SH-SY5Y (cell line): Measurements from ENCODE around the gene SLC7A8.

Experiments used
- GATA2 ChIP-seq: IDR thresholded peaks from 2 replicates; pipeline ENCODE4 v1.6.1; 2011; ENCODE audit warnings: mild to moderate bottlenecking, low read depth, low read length
- GATA3 ChIP-seq: IDR thresholded peaks from 2 replicates; pipeline ENCODE4 v1.6.1; 2011; ENCODE audit warnings: low read depth, mild to moderate bottlenecking, low read length, moderate library complexity

The SLC7A8 gene

GRCh38 chr14:23132970-23133369, 50.5 kb downstream of the SLC7A8 start:
- TF ChIP-seq GATA2: no peak
- no peak for TF ChIP-seq GATA3

GRCh38 chr14:23131482-23131881, 52.0 kb downstream of the SLC7A8 start:
- TF ChIP-seq GATA2: no peak
- TF ChIP-seq GATA3: no peak

- no peak for TF ChIP-seq GATA3
- TF ChIP-seq GATA2: no peak
Observed at GRCh38 chr14:23130871-23131270, 52.6 kb downstream of the SLC7A8 start.

- TF ChIP-seq GATA2 (no peak), GATA3 (no peak)
Observed at GRCh38 chr14:23129759-23130316, 53.6 kb downstream of the SLC7A8 start.

- TF ChIP-seq GATA3 (no peak), GATA2 (no peak)
Observed at GRCh38 chr14:23128969-23129758, 54.3 kb downstream of the SLC7A8 start.

- TF ChIP-seq GATA3 (no peak), GATA2 (no peak)
Observed at GRCh38 chr14:23127861-23128260, 55.6 kb downstream of the SLC7A8 start.

- no peak for TF ChIP-seq GATA2
- TF ChIP-seq GATA3: no peak
Observed at GRCh38 chr14:23126548-23127278, 56.7 kb downstream of the SLC7A8 start.

GRCh38 chr14:23125933-23126524, 57.4 kb downstream of the SLC7A8 start:
- TF ChIP-seq GATA2: no peak
- no peak for TF ChIP-seq GATA3

- TF ChIP-seq GATA3 (no peak), GATA2 (no peak)
Observed at GRCh38 chr14:23125011-23125410, 58.4 kb downstream of the SLC7A8 start.

- TF ChIP-seq GATA3: no peak
- no peak for TF ChIP-seq GATA2
Observed at GRCh38 chr14:23124337-23124954, 59.0 kb downstream of the SLC7A8 start.

- TF ChIP-seq GATA2 (no peak), GATA3 (no peak)
Observed at GRCh38 chr14:23123419-23123818, 60.0 kb downstream of the SLC7A8 start.

GRCh38 chr14:23122086-23122485, 61.4 kb downstream of the SLC7A8 start:
- TF ChIP-seq GATA3 (no peak), GATA2 (no peak)

- TF ChIP-seq GATA2 (no peak), GATA3 (no peak)
Observed at GRCh38 chr14:23121361-23121771, 62.1 kb downstream of the SLC7A8 start.

- TF ChIP-seq GATA3 (no peak), GATA2 (no peak)
Observed at GRCh38 chr14:23120541-23121251, 62.8 kb downstream of the SLC7A8 start.
